IMR-90 (cell line): ENCODE results near the gene NHLRC2. TPM values are rescaled to one million over a fixed set of nuclear protein-coding genes. Genes with fewer than 3 reads are reported as not detected.

Source experiments
- ATAC-seq: fragments of 200-7000 bp; cut with Tn5 transposase; 2 replicates; pipeline ENCODE4 v1.9.1; 2020; ENCODE audit warnings: low read depth, mild to moderate bottlenecking, moderate library complexity
- BruUV-seq: library from RNA; stranded (reverse); fragments of 400-500 nt; replicated peaks from 2 replicates; lab custom pipeline; 2021; lab: Mats Ljungman, UMichigan
- CTCF ChIA-PET: fragments of 300-600 bp; formaldehyde crosslinking; extraction: SDS; loops from one replicate; lab custom pipeline; 2021; ENCODE audit warnings: antibody characterized with exemption; lab: Yijun Ruan, JAX
- POLR2A ChIA-PET: fragments of 300-600 bp; sonication (Branson Sonifier 250); formaldehyde crosslinking; loops from one replicate; lab custom pipeline; 2022; ENCODE audit warnings: antibody characterized with exemption; ENCODE audit not compliant: unreplicated experiment; lab: Charles Lee
- DNase-seq: peaks from one replicate; pipeline ENCODE4 v3.0.0; 2013
- H2AFZ ChIP-seq: replicated peaks from 2 replicates; pipeline ENCODE3; 2013; ENCODE audit warnings: low read length, mild to moderate bottlenecking; ENCODE audit not compliant: poor library complexity
- H2AK5ac ChIP-seq: 2 replicates; pipeline ENCODE4 v1.6.1; 2013; ENCODE audit warnings: low read depth, low read length, inconsistent platforms
- H2AK9ac ChIP-seq: replicated peaks from 2 replicates; pipeline ENCODE3; 2013; ENCODE audit warnings: mild to moderate bottlenecking, low read depth, low read length, moderate library complexity; ENCODE audit not compliant: poor library complexity
- H2BK120ac ChIP-seq: 2 replicates; pipeline ENCODE4 v1.6.1; 2013; ENCODE audit warnings: low read depth, low read length, inconsistent platforms
- H2BK15ac ChIP-seq: 3 replicates; pipeline ENCODE4 v1.6.1; 2013; ENCODE audit warnings: low read depth, low read length, inconsistent platforms
- H2BK20ac ChIP-seq: 2 replicates; pipeline ENCODE4 v1.6.1; 2013; ENCODE audit warnings: low read depth, mild to moderate bottlenecking, inconsistent platforms, low read length, moderate library complexity
- H2BK5ac ChIP-seq: 2 replicates; pipeline ENCODE4 v1.6.1; 2013; ENCODE audit warnings: mild to moderate bottlenecking, low read depth, low read length, inconsistent platforms; ENCODE audit not compliant: poor library complexity, severe bottlenecking
- H3K14ac ChIP-seq: replicated peaks from 2 replicates; pipeline ENCODE4 v1.6.1; 2013; ENCODE audit warnings: low read depth, low read length, inconsistent platforms
- H3K18ac ChIP-seq: 2 replicates; pipeline ENCODE4 v1.6.1; 2013; ENCODE audit warnings: low read depth, low read length, control low read depth
- H3K23ac ChIP-seq: 2 replicates; pipeline ENCODE4 v1.6.1; 2013; ENCODE audit warnings: low read depth, low read length, inconsistent platforms
- H3K27ac ChIP-seq: 2 replicates; pipeline ENCODE4 v1.5.1; 2013; ENCODE audit warnings: mild to moderate bottlenecking, control low read depth, low read length; ENCODE audit not compliant: insufficient read depth
- H3K27me3 ChIP-seq: 2 replicates; pipeline ENCODE4 v1.6.1; 2013; ENCODE audit warnings: low read length; ENCODE audit not compliant: control insufficient read depth, insufficient read depth
- H3K36me3 ChIP-seq: 2 replicates; pipeline ENCODE4 v1.6.1; 2013; ENCODE audit warnings: low read length, mixed read lengths; ENCODE audit not compliant: control insufficient read depth, insufficient read depth
- H3K4ac ChIP-seq: 2 replicates; pipeline ENCODE4 v1.6.1; 2013; ENCODE audit warnings: low read depth, low read length, inconsistent platforms
- H3K4me1 ChIP-seq: 2 replicates; pipeline ENCODE4 v1.6.1; 2013; ENCODE audit warnings: low read length, mixed read lengths; ENCODE audit not compliant: control insufficient read depth, insufficient read depth
- H3K4me2 ChIP-seq: 2 replicates; pipeline ENCODE4 v1.6.1; 2013; ENCODE audit warnings: low read depth, mild to moderate bottlenecking, control low read depth, low read length, moderate library complexity
- H3K4me3 ChIP-seq: 2 replicates; pipeline ENCODE4 v1.5.1; 2013; ENCODE audit warnings: low read depth, mild to moderate bottlenecking, control low read depth, low read length, moderate library complexity; ENCODE audit not compliant: insufficient read depth
- H3K56ac ChIP-seq: 2 replicates; pipeline ENCODE4 v1.6.1; 2013; ENCODE audit warnings: low read length, inconsistent platforms; ENCODE audit not compliant: insufficient read depth; ENCODE audit errors: extremely low read depth
- H3K79me1 ChIP-seq, 2 experiments: 2 replicates each; pipeline ENCODE4 v1.6.1; 2013; ENCODE audit warnings: low read length in 2 of 2, inconsistent platforms in 1 of 2, low read depth in 1 of 2
- H3K9ac ChIP-seq: 2 replicates; pipeline ENCODE4 v1.6.1; 2013; ENCODE audit warnings: low read depth, low read length, control low read depth
- H3K9me1 ChIP-seq: 2 replicates; pipeline ENCODE4 v1.6.1; 2013; ENCODE audit warnings: low read length, inconsistent platforms; ENCODE audit not compliant: insufficient read depth
- H3K9me3 ChIP-seq: 2 replicates; pipeline ENCODE4 v1.6.1; 2013; ENCODE audit warnings: low read length; ENCODE audit not compliant: control insufficient read depth, insufficient read depth
- H4K20me1 ChIP-seq: 2 replicates; pipeline ENCODE4 v1.6.1; 2013; ENCODE audit warnings: low read length, inconsistent platforms; ENCODE audit not compliant: insufficient read depth
- H4K5ac ChIP-seq: 2 replicates; pipeline ENCODE4 v1.6.1; 2013; ENCODE audit warnings: mild to moderate bottlenecking, low read depth, low read length, control low read depth
- H4K8ac ChIP-seq, 2 experiments: 2 replicates each; pipeline ENCODE4 v1.6.1; 2013; ENCODE audit warnings: low read depth in 2 of 2, low read length in 2 of 2, control low read depth in 1 of 2, inconsistent platforms in 1 of 2
- H4K91ac ChIP-seq: 2 replicates; pipeline ENCODE4 v1.6.1; 2013; ENCODE audit warnings: low read depth, low read length, inconsistent platforms; ENCODE audit not compliant: insufficient read depth
- BHLHE40 ChIP-seq: fragments of 150-350 bp; IDR thresholded peaks from 2 replicates; pipeline ENCODE4 v1.6.1; 2016; ENCODE audit warnings: mild to moderate bottlenecking, low read depth, low read length
- CHD1 ChIP-seq: IDR thresholded peaks from 2 replicates; pipeline ENCODE4 v1.6.1; 2012; ENCODE audit warnings: low read depth, low read length, improper control_type of control experiment
- CTCF ChIP-seq: conservative IDR thresholded peaks from 2 replicates; pipeline ENCODE4 v1.5.1; 2012; ENCODE audit warnings: mild to moderate bottlenecking, low read depth, low read length, improper control_type of control experiment
- FOS ChIP-seq: fragments of 150-350 bp; IDR thresholded peaks from 2 replicates; pipeline ENCODE4 v1.6.1; 2016; ENCODE audit warnings: low read depth, low read length
- MAFK ChIP-seq: IDR thresholded peaks from 2 replicates; pipeline ENCODE4 v1.6.1; 2012; ENCODE audit warnings: low read depth, low read length, improper control_type of control experiment
- POLR2A ChIP-seq: IDR thresholded peaks from 2 replicates; pipeline ENCODE4 v1.6.1; 2012; ENCODE audit warnings: mild to moderate bottlenecking, low read depth, low read length
- RFX5 ChIP-seq: IDR thresholded peaks from 2 replicates; pipeline ENCODE4 v1.8.0; 2012; ENCODE audit warnings: low read depth, mild to moderate bottlenecking, low read length, moderate library complexity
- SMC3 ChIP-seq: fragments of 150-350 bp; IDR thresholded peaks from 2 replicates; pipeline ENCODE4 v1.6.1; 2016; ENCODE audit warnings: low read depth, mild to moderate bottlenecking, antibody characterized with exemption, low read length, moderate library complexity
- USF2 ChIP-seq: fragments of 150-350 bp; IDR thresholded peaks from 2 replicates; pipeline ENCODE4 v1.6.1; 2017; ENCODE audit warnings: mild to moderate bottlenecking, antibody characterized with exemption, low read length, low read depth
- WGBS, 2 experiments: methylation state at CpG; one replicate each; pipeline versions ENCODE4 v1.1.5 to v1.1.7; 2013; ENCODE audit warnings: missing lambda C conversion rate in 2 of 2; ENCODE audit not compliant: insufficient read length in 1 of 2; ENCODE audit errors: extremely low coverage in 2 of 2; 5-methylcytosine and 5-hydroxymethylcytosine counted together
- dilution Hi-C: fragments of 300-500 bp; cut with HindIII; formaldehyde crosslinking; loops from one replicate; pipeline ENCODE4 v1.14.3; 2018; ENCODE audit warnings: low sequenced_read_pairs; ENCODE audit not compliant: unreplicated experiment
- in situ Hi-C: fragments of 300-500 bp; cut with MboI; formaldehyde crosslinking; loops from 3 replicates; pipeline ENCODE4 v1.14.3; 2019; ENCODE audit warnings: low sequenced_read_pairs, inconsistent platforms, mixed read lengths
- intact Hi-C: fragments of 100-400 bp; cut with micrococcal nuclease; formaldehyde crosslinking; loops from 2 replicates; pipeline ENCODE4 v1.10.0; 2022
- polyA plus RNA-seq, 3 experiments: library from polyadenylated mRNA; depleted of rRNA; stranded (reverse); fragments of >200 nt; gene quantifications; 2 replicates each; pipeline ENCODE4 v1.2.3, GENCODE V29; 2012; ENCODE audit warnings: low replicate concordance in 1 of 3
- total RNA-seq: library from RNA; depleted of rRNA; stranded (reverse); fragments of >200 nt; gene quantifications from 2 replicates; pipeline ENCODE4 v1.2.3, GENCODE V29; 2012

The NHLRC2 gene
- total and polyA plus RNA-seq, 2 of the 4 experiments (the other 2 are of a cell fraction) = 3.0 to 11.8 TPM

- dilution Hi-C loops (no loop called here), in situ Hi-C loops (no loop called here), intact Hi-C loops (no loop called here)
- Histone ChIP-seq H3K56ac (no peak overlapping the region), H2BK20ac (no peak overlapping the region), H2AK9ac (no peak overlapping the region), H4K8ac (no peak overlapping the region), H3K36me3 (peaks cover 11% of the 10 kb centered on the region), H2BK120ac (no peak overlapping the region), H3K9me1 (no peaks in the 10 kb centered on the region), H3K23ac (no peak overlapping the region), H2AK5ac (no peak overlapping the region), H4K91ac (no peak overlapping the region), H3K27me3 (no peaks in the 10 kb centered on the region), H3K4me2 (no peak overlapping the region), H3K9ac (no peak overlapping the region), H3K9me3 (no peaks in the 10 kb centered on the region), H3K4me3 (no peak overlapping the region), H2AFZ (no peak overlapping the region), H4K5ac (no peak overlapping the region), H3K4me1 (no peaks in the 10 kb centered on the region), H2BK15ac (no peak overlapping the region), H3K18ac (no peak overlapping the region), H4K20me1 (no peaks in the 10 kb centered on the region), H3K79me1 (no peaks in the 10 kb centered on the region), H3K14ac (no peak overlapping the region), H2BK5ac (no peak overlapping the region), H3K27ac (no peak overlapping the region), H3K4ac (no peak overlapping the region)
- ChIA-PET POLR2A (no interaction called here), CTCF (no interaction called here)
- no peak for DNase-seq
- BruUV-seq = no TSS peak
- ATAC-seq = no peak
- WGBS, 2 experiments = no CpG with 5 or more reads among the region's 1 CpG
- TF ChIP-seq CTCF = no peak
- TF ChIP-seq BHLHE40 = no peak
- TF ChIP-seq USF2 = no peak
- TF ChIP-seq MAFK = no peak
- no peak for TF ChIP-seq SMC3
- TF ChIP-seq FOS = no peak
- TF ChIP-seq POLR2A = no peak
- TF ChIP-seq CHD1 = no peak
- TF ChIP-seq RFX5 = no peak
Observed at GRCh38 chr10:113911113-113911512, 56.7 kb downstream of the NHLRC2 start.
